ENCODE data around the gene APLP2. TPM values are rescaled to one million over a fixed set of nuclear protein-coding genes. Genes with fewer than 3 reads are reported as not detected.

Gene APLP2
- total RNA-seq, 1 experiment from 2014 or later = 317 TPM

DNA sequence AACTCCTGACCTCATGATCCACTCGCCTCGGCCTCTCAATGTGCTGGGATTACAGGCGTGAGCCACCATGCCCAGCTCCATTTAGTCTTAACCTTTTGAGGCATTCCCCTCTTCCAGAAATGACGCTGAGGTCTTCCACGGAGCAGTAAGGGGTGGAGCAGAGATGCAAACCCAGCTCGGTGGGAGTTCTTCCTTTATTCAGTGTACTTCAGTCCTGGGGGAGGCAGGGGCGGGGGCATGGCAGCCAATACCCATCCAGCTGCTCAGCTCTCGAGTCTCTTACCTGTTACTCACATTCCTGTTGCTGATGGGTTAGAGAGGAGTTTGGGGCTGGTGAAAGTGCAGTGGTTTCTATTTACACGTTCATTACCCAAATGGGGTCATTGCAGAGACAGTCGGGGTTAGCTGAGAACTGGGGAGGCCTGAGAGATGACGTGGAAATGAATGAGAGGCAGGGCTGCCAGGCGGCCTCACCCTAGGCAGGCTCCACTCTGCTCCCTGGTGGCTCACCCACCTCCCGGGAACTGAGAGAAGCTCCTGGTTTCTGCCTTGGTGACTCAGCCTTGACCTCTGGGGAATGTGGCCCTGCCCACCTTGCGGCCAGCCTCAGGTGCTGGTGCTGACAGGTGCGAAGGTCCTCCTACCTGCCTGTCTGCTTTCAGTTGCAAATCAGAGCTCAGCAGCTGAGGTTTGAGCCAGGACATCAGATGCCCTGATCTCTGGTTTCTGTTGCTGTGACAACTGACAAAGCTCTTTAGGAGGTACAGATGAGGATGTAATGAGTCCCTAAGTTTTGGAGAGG is 76.5 kb downstream of the APLP2 start:
- peak; percentile 91 for DNase-seq (ENCODE audit: unreplicated experiment)
- H3K4me1 Mint-ChIP-seq (ENCODE audit: insufficient read depth, unreplicated experiment) = peaks cover 9% of the 10 kb centered on the region
- ChIA-PET POLR2A (interaction anchor here (0.5 to 3.2 kb wide), 16 partner anchors 10 to 238 kb away, joined by 3 to 14 read pairs (median 4); partner anchors contain the start of genes PRDM10 and ST14), CTCF (interaction anchor here (0.6 to 8.1 kb wide), 34 partner anchors 8 to 782 kb away, joined by 3 to 81 read pairs (median 4); partner anchors contain the start of gene ST14)
- intact Hi-C loops (cut with micrococcal nuclease) = loop anchor here (1.0 kb wide), 1 partner anchor 223 kb away; no protein-coding TSS in a partner anchor
- H3K36me3 Mint-ChIP-seq (ENCODE audit: insufficient read depth, unreplicated experiment) = peaks cover 58% of the 10 kb centered on the region
- H3K9me3 Mint-ChIP-seq (ENCODE audit: unreplicated experiment) = no peaks in the 10 kb centered on the region
- BruUV-seq (replicated peaks) = no TSS peak
- H3K27ac Mint-ChIP-seq (ENCODE audit: low read depth, unreplicated experiment) = peak overlapping the region; percentile 65
- H3K27me3 Mint-ChIP-seq (ENCODE audit: insufficient read depth, unreplicated experiment) = no peaks in the 10 kb centered on the region
- no peak overlapping the region for H3K4me3 Mint-ChIP-seq (ENCODE audit: unreplicated experiment)
- TF ChIP-seq, protein P1, sequence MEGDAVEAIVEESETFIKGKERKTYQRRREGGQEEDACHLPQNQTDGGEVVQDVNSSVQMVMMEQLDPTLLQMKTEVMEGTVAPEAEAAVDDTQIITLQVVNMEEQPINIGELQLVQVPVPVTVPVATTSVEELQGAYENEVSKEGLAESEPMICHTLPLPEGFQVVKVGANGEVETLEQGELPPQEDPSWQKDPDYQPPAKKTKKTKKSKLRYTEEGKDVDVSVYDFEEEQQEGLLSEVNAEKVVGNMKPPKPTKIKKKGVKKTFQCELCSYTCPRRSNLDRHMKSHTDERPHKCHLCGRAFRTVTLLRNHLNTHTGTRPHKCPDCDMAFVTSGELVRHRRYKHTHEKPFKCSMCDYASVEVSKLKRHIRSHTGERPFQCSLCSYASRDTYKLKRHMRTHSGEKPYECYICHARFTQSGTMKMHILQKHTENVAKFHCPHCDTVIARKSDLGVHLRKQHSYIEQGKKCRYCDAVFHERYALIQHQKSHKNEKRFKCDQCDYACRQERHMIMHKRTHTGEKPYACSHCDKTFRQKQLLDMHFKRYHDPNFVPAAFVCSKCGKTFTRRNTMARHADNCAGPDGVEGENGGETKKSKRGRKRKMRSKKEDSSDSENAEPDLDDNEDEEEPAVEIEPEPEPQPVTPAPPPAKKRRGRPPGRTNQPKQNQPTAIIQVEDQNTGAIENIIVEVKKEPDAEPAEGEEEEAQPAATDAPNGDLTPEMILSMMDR (IDR thresholded peaks at IDR 0.05; ENCODE audit: unreplicated experiment) = peak; percentile 32

DNA sequence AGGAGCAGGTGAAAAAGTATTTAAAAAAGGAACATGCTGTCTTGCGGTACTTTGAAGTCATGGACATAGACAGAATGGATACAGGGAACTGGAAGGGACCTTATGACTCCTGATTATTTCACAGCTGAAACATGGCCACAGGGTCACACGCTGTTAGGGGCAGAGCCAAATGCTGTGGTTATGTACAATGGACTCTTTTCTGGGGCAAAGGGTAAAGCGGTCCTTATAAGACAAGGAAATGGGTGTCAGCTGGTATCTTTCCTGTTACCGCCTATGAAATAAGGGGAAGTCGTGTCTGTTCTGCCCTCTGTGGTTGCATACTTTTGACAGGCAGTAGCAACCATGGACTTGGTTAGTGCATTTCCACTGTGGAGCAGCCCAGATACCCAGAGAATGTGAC is 77.1 kb downstream of the APLP2 start:
- H3K4me1 Mint-ChIP-seq (ENCODE audit: insufficient read depth, unreplicated experiment) = peaks cover 9% of the 10 kb centered on the region
- no peak overlapping the region for H3K4me3 Mint-ChIP-seq (ENCODE audit: unreplicated experiment)
- peaks cover 53% of the 10 kb centered on the region for H3K36me3 Mint-ChIP-seq (ENCODE audit: insufficient read depth, unreplicated experiment)
- ChIA-PET POLR2A (interaction anchor here (0.6 to 3.2 kb wide), 14 partner anchors 11 to 223 kb away, joined by 3 to 14 read pairs (median 4); partner anchors contain the start of genes PRDM10 and ST14), CTCF (interaction anchor here (0.6 to 8.1 kb wide), 26 partner anchors 9 to 782 kb away, joined by 3 to 81 read pairs (median 4); partner anchors contain the start of gene ST14)
- intact Hi-C loops (cut with micrococcal nuclease) = loop anchor here (1.0 kb wide), 1 partner anchor 223 kb away; no protein-coding TSS in a partner anchor
- peak overlapping the region; percentile 65 for H3K27ac Mint-ChIP-seq (ENCODE audit: low read depth, unreplicated experiment)
- TF ChIP-seq, protein P1 (IDR thresholded peaks at IDR 0.05; ENCODE audit: unreplicated experiment) = no peak
- BruUV-seq (replicated peaks) = no TSS peak
- no peaks in the 10 kb centered on the region for H3K9me3 Mint-ChIP-seq (ENCODE audit: unreplicated experiment)
- no peak for DNase-seq (ENCODE audit: unreplicated experiment)
- no peaks in the 10 kb centered on the region for H3K27me3 Mint-ChIP-seq (ENCODE audit: insufficient read depth, unreplicated experiment)

DNA sequence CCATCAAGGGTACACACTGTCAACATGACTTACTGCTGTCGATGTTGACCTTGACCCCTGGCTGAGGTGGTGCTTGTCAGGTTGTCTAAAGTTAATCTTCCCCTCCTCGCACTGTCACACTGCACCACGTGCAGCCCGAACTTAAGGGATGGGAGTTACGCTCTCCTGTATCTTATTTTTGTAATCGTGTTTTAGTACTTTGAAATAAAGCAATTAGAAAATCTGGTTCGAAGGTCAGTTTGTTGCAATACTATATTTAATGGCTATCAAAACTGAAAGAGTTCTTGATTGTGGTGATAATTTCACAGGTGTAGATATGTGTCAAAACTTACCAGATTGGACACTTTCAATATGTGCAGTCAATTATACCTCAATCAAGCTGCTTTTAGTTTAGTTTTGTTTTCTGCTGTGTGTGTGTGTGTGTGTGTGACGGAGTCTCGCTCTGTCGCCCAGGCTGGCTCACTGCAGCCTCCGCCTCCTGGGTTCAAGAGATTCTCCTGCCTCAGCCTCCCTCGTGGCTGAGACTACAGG is 79.2 kb downstream of the APLP2 start:
- H3K27me3 Mint-ChIP-seq (ENCODE audit: insufficient read depth, unreplicated experiment) = no peaks in the 10 kb centered on the region
- no peak for DNase-seq (ENCODE audit: unreplicated experiment)
- no peak overlapping the region for H3K4me3 Mint-ChIP-seq (ENCODE audit: unreplicated experiment)
- intact Hi-C loops (cut with micrococcal nuclease) = no loop called here
- no peak overlapping the region for H3K27ac Mint-ChIP-seq (ENCODE audit: low read depth, unreplicated experiment)
- CTCF ChIA-PET = interaction anchor here (1.8 kb wide), 1 partner anchor 16 kb away, joined by 5 read pairs; no protein-coding TSS in a partner anchor
- H3K9me3 Mint-ChIP-seq (ENCODE audit: unreplicated experiment) = no peaks in the 10 kb centered on the region
- peaks cover 9% of the 10 kb centered on the region for H3K4me1 Mint-ChIP-seq (ENCODE audit: insufficient read depth, unreplicated experiment)
- POLR2A ChIA-PET = interaction anchor here (0.6 kb wide), 1 partner anchor 328 kb away, joined by 3 read pairs; no protein-coding TSS in a partner anchor
- no TSS peak for BruUV-seq (replicated peaks)
- H3K36me3 Mint-ChIP-seq (ENCODE audit: insufficient read depth, unreplicated experiment) = peaks cover 42% of the 10 kb centered on the region
- TF ChIP-seq, protein P1 (IDR thresholded peaks at IDR 0.05; ENCODE audit: unreplicated experiment) = no peak

DNA sequence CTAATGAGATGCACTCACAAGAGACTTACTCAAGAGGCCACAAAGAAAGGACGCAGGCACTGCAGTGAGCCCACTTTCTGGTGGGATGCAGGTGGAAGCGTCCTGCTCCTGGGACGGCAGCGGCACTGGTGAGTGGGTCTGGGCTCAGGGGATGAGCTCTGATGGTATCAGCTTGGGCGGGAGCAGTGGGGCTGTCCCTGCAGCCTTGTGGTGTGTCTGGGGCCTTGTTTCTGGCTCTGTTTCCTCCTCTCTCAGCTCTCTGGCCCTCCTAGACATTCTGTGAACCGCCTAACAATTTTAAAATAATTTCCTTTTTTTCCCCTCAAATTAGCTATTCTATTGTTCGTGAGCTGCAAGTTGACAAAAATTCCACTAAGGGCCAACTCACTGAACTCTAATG is 81.1 kb downstream of the APLP2 start:
- CTCF ChIA-PET = interaction anchor here (0.7 to 1.8 kb wide), 5 partner anchors 8 to 279 kb away, joined by 3 to 5 read pairs (median 3); no protein-coding TSS in a partner anchor
- H3K4me1 Mint-ChIP-seq (ENCODE audit: insufficient read depth, unreplicated experiment) = peaks cover 9% of the 10 kb centered on the region
- no TSS peak for BruUV-seq (replicated peaks)

More for the DNA sequence above, 81.1 kb downstream of the APLP2 start:
- TF ChIP-seq, protein P1 (IDR thresholded peaks at IDR 0.05; ENCODE audit: unreplicated experiment) = no peak
- Mint-ChIP-seq H3K36me3 (ENCODE audit: insufficient read depth, unreplicated experiment) (peaks cover 23% of the 10 kb centered on the region), H3K27ac (ENCODE audit: low read depth, unreplicated experiment) (no peak overlapping the region), H3K27me3 (ENCODE audit: insufficient read depth, unreplicated experiment) (no peaks in the 10 kb centered on the region), H3K4me3 (ENCODE audit: unreplicated experiment) (no peak overlapping the region), H3K9me3 (ENCODE audit: unreplicated experiment) (no peaks in the 10 kb centered on the region)
- intact Hi-C loops (cut with micrococcal nuclease) = no loop called here
- POLR2A ChIA-PET = interaction anchor here (0.6 kb wide), 1 partner anchor 8 kb away, joined by 3 read pairs; no protein-coding TSS in a partner anchor
- DNase-seq (ENCODE audit: unreplicated experiment) = no peak
